WTC11 (cell line): ENCODE measurements around the gene AMPD3. TPM values are rescaled to one million over a fixed set of nuclear protein-coding genes. Genes with fewer than 3 reads are reported as not detected.

Source experiments
- ATAC-seq: fragments of 200-7000 bp; cut with Tn5 transposase; 2 replicates; pipeline ENCODE4 v1.10.0; 2021; ENCODE audit warnings: mild to moderate bottlenecking, moderate library complexity
- CTCF ChIA-PET: fragments of 300-600 bp; sonication (Branson Sonifier 250); formaldehyde crosslinking; loops from one replicate; lab custom pipeline; 2021; ENCODE audit warnings: antibody characterized with exemption; lab: Charles Lee
- POLR2A ChIA-PET: fragments of 350-600 bp; sonication (Branson Sonifier 250); formaldehyde crosslinking; loops from one replicate; lab custom pipeline; 2021; ENCODE audit warnings: antibody characterized with exemption; lab: Charles Lee
- DNase-seq: peaks from one replicate; pipeline ENCODE4 v3.0.0; 2021; ENCODE audit warnings: low spot score
- H3K27ac Mint-ChIP-seq: 2 replicates; pipeline ENCODE4 v1.8.0; 2021; ENCODE audit warnings: mixed read lengths
- H3K27me3 Mint-ChIP-seq: 2 replicates; pipeline ENCODE4 v1.8.0; 2021; ENCODE audit warnings: low read depth, mild to moderate bottlenecking, moderate library complexity, mixed read lengths
- H3K36me3 Mint-ChIP-seq: 2 replicates; pipeline ENCODE4 v1.8.0; 2021; ENCODE audit warnings: mixed read lengths
- H3K4me1 Mint-ChIP-seq: 2 replicates; pipeline ENCODE4 v1.8.0; 2022; ENCODE audit warnings: mixed read lengths
- H3K4me3 Mint-ChIP-seq: 2 replicates; pipeline ENCODE4 v1.8.0; 2021; ENCODE audit warnings: mild to moderate bottlenecking, moderate library complexity, mixed read lengths
- H3K9me3 Mint-ChIP-seq: 2 replicates; pipeline ENCODE4 v1.8.0; 2021; ENCODE audit warnings: mixed read lengths
- AFF4 ChIP-seq: sonication (generic); formaldehyde crosslinking; IDR thresholded peaks from 2 replicates; pipeline ENCODE4 v1.8.1; 2023; ENCODE audit warnings: mild to moderate bottlenecking, missing genetic modification reagents, borderline replicate concordance
- AR ChIP-seq: fragments of 250-450 bp; sonication (Bioruptor Pico); IDR thresholded peaks from 2 replicates; pipeline ENCODE4 v1.9.0; 2021; ENCODE audit warnings: mild to moderate bottlenecking
- ARID4B ChIP-seq: sonication (generic); formaldehyde crosslinking; IDR thresholded peaks from 2 replicates; pipeline ENCODE4 v1.8.0; 2023; ENCODE audit warnings: missing genetic modification reagents, mild to moderate bottlenecking, borderline replicate concordance
- ATF3 ChIP-seq: sonication (generic); formaldehyde crosslinking; conservative IDR thresholded peaks from 2 replicates; pipeline ENCODE4 v1.8.1; 2022; ENCODE audit warnings: mild to moderate bottlenecking, missing genetic modification reagents
- CREM ChIP-seq: sonication (generic); formaldehyde crosslinking; IDR thresholded peaks from 2 replicates; pipeline ENCODE4 v1.8.1; 2022; ENCODE audit warnings: mild to moderate bottlenecking, missing genetic modification reagents, moderate library complexity
- E2F1 ChIP-seq: sonication (generic); formaldehyde crosslinking; IDR thresholded peaks from 2 replicates; pipeline ENCODE4 v1.8.0; 2022; ENCODE audit warnings: mild to moderate bottlenecking, missing genetic modification reagents
- FOXP1 ChIP-seq: sonication (generic); formaldehyde crosslinking; IDR thresholded peaks from 2 replicates; pipeline ENCODE4 v1.8.0; 2022; ENCODE audit warnings: missing genetic modification reagents, mild to moderate bottlenecking, moderate library complexity, borderline replicate concordance
- IRF2 ChIP-seq: sonication (generic); formaldehyde crosslinking; IDR thresholded peaks from 2 replicates; pipeline ENCODE4 v1.8.0; 2022; ENCODE audit warnings: low read depth, missing genetic modification reagents, borderline replicate concordance
- MAX ChIP-seq: sonication (generic); formaldehyde crosslinking; IDR thresholded peaks from 2 replicates; pipeline ENCODE4 v1.8.0; 2022; ENCODE audit warnings: mild to moderate bottlenecking, missing genetic modification reagents
- NR3C1 ChIP-seq: sonication (generic); formaldehyde crosslinking; conservative IDR thresholded peaks from 2 replicates; pipeline ENCODE4 v1.8.1; 2023; ENCODE audit warnings: low read depth, mild to moderate bottlenecking, missing genetic modification reagents
- RELA ChIP-seq: sonication (generic); formaldehyde crosslinking; IDR thresholded peaks from 2 replicates; pipeline ENCODE4 v1.8.1; 2022; ENCODE audit warnings: missing genetic modification reagents, mild to moderate bottlenecking, borderline replicate concordance
- USF1 ChIP-seq: sonication (generic); formaldehyde crosslinking; IDR thresholded peaks from 2 replicates; pipeline ENCODE4 v1.8.0; 2022; ENCODE audit warnings: mild to moderate bottlenecking, missing genetic modification reagents
- ZBTB21 ChIP-seq: sonication (generic); formaldehyde crosslinking; IDR thresholded peaks from 2 replicates; pipeline ENCODE4 v1.8.1; 2023; ENCODE audit warnings: mild to moderate bottlenecking, missing genetic modification reagents, borderline replicate concordance
- ZNF423 ChIP-seq: fragments of 250-450 bp; sonication (Bioruptor Pico); IDR thresholded peaks from 2 replicates; pipeline ENCODE4 v2.1.2; 2022; ENCODE audit warnings: mild to moderate bottlenecking, moderate library complexity
- ZNF512 ChIP-seq: sonication (generic); formaldehyde crosslinking; IDR thresholded peaks from 2 replicates; pipeline ENCODE4 v1.8.1; 2022; ENCODE audit warnings: missing genetic modification reagents, borderline replicate concordance
- ZSCAN18 ChIP-seq: fragments of 250-450 bp; sonication (Bioruptor Pico); IDR thresholded peaks from 2 replicates; pipeline ENCODE4 v2.1.2; 2022; ENCODE audit warnings: mild to moderate bottlenecking, moderate library complexity
- total RNA-seq: library from RNA; stranded (reverse); gene quantifications from 3 replicates; pipeline ENCODE4 v1.2.3, GENCODE V29; 2021

Gene AMPD3
- total RNA-seq, 1 experiment from 2014 or later: 6.4 TPM

GRCh38 chr11:10461276-10461790 is 6.3 kb downstream of the AMPD3 start:
- Mint-ChIP-seq H3K4me3 (no peak overlapping the region), H3K4me1 (peaks cover 23% of the 10 kb centered on the region), H3K9me3 (no peaks in the 10 kb centered on the region), H3K27ac (no peak overlapping the region), H3K27me3 (peaks cover 2% of the 10 kb centered on the region; the same call in 1 of the 2 replicates), H3K36me3 (no peaks in the 10 kb centered on the region)
- TF ChIP-seq ZNF423 (CRISPR knock-in tag): no peak
- TF ChIP-seq ATF3 (CRISPR knock-in tag): no peak
- no peak for TF ChIP-seq RELA
- TF ChIP-seq MAX (CRISPR knock-in tag): no peak
- no peak for TF ChIP-seq CREM
- no peak for TF ChIP-seq E2F1
- POLR2A ChIA-PET: interaction anchor here (0.6 kb wide), 1 partner anchor 9 kb away, joined by 5 read pairs; no protein-coding TSS in a partner anchor
- CTCF ChIA-PET: no interaction called here
- ATAC-seq (no peak), DNase-seq (no peak)

GRCh38 chr11:10462746-10463300 is 7.8 kb downstream of the AMPD3 start:
- DNase-seq: no peak
- Mint-ChIP-seq H3K4me1 (peaks cover 19% of the 10 kb centered on the region), H3K4me3 (no peak overlapping the region), H3K27me3 (peaks cover 7% of the 10 kb centered on the region; the same call in 1 of the 2 replicates), H3K9me3 (peaks cover 6% of the 10 kb centered on the region), H3K36me3 (peaks cover 9% of the 10 kb centered on the region; the same call in 1 of the 2 replicates), H3K27ac (no peak overlapping the region)
- ChIA-PET CTCF (interaction anchor here (0.6 kb wide), 1 partner anchor 495 kb away, joined by 3 read pairs; no protein-coding TSS in a partner anchor), POLR2A (no interaction called here)
- ATAC-seq: no peak
- TF ChIP-seq ZNF512: no peak
- no peak for TF ChIP-seq AFF4 (CRISPR knock-in tag)
- TF ChIP-seq FOXP1: no peak
- TF ChIP-seq ZSCAN18: no peak
- no peak for TF ChIP-seq USF1
- no peak for TF ChIP-seq ARID4B
- no peak for TF ChIP-seq IRF2
- no peak for TF ChIP-seq NR3C1 (CRISPR knock-in tag)
- no peak for TF ChIP-seq ZBTB21
- TF ChIP-seq AR: no peak
